H9 (cell line): Measurements from ENCODE around the gene KLC4. TPM values are rescaled to one million over a fixed set of nuclear protein-coding genes. Genes with fewer than 3 reads are reported as not detected.
A peak's percentile ranks its signal among the peaks of the same experiment; 100 is the strongest.
"Not testable (repeated sequence)": the region's sequence is repeated elsewhere in the genome, so short reads cannot be mapped to it uniquely, and the experiment has no call there.

Experiments used
- DNase-seq: peaks from one replicate; pipeline ENCODE4 v3.0.0-alpha.2; 2017
- H2AFZ ChIP-seq: one replicate; pipeline ENCODE4 v1.6.1; 2013; ENCODE audit warnings: mild to moderate bottlenecking, low read length, control low read depth, moderate library complexity
- H2AK5ac ChIP-seq: 2 replicates; pipeline ENCODE4 v1.6.1; 2013; ENCODE audit warnings: low read length, control low read depth, mixed read lengths; ENCODE audit not compliant: insufficient read length
- H2BK120ac ChIP-seq: one replicate; pipeline ENCODE4 v1.6.1; 2013; ENCODE audit warnings: low read depth, mild to moderate bottlenecking, low read length, control low read depth, inconsistent platforms; ENCODE audit not compliant: poor library complexity, severe bottlenecking
- H2BK12ac ChIP-seq: 2 replicates; pipeline ENCODE4 v1.6.1; 2013; ENCODE audit warnings: low read length, control low read depth, mixed read lengths, low read depth; ENCODE audit not compliant: insufficient read length
- H2BK15ac ChIP-seq: 2 replicates; pipeline ENCODE4 v1.6.1; 2013; ENCODE audit warnings: low read depth, low read length, control low read depth
- H2BK20ac ChIP-seq: one replicate; pipeline ENCODE4 v1.6.1; 2013; ENCODE audit warnings: low read depth, mild to moderate bottlenecking, low read length, control low read depth, inconsistent platforms; ENCODE audit not compliant: poor library complexity, severe bottlenecking
- H2BK5ac ChIP-seq: 2 replicates; pipeline ENCODE4 v1.6.1; 2013; ENCODE audit warnings: low read length, control low read depth, mixed read lengths; ENCODE audit not compliant: insufficient read length
- H3K14ac ChIP-seq: 2 replicates; pipeline ENCODE4 v1.6.1; 2013; ENCODE audit warnings: low read length, control low read depth; ENCODE audit not compliant: insufficient read depth
- H3K18ac ChIP-seq: 2 replicates; pipeline ENCODE4 v1.6.1; 2013; ENCODE audit warnings: low read depth, mild to moderate bottlenecking, mixed read lengths, low read length, control low read depth; ENCODE audit not compliant: insufficient read length
- H3K23ac ChIP-seq: 2 replicates; pipeline ENCODE4 v1.6.1; 2013; ENCODE audit warnings: low read length, control low read depth, mixed read lengths, low read depth; ENCODE audit not compliant: insufficient read length
- H3K23me2 ChIP-seq: 2 replicates; pipeline ENCODE4 v1.6.1; 2013; ENCODE audit warnings: low read depth, mild to moderate bottlenecking, mixed read lengths, low read length, control low read depth; ENCODE audit not compliant: insufficient read length, poor library complexity, severe bottlenecking
- H3K27ac ChIP-seq: 2 replicates; pipeline ENCODE4 v1.5.1; 2013; ENCODE audit warnings: low read length, control low read depth, mixed read lengths, low read depth; ENCODE audit not compliant: insufficient read length
- H3K27me3 ChIP-seq: 2 replicates; pipeline ENCODE4 v1.6.1; 2013; ENCODE audit warnings: low read length, control low read depth, inconsistent platforms; ENCODE audit not compliant: insufficient read depth
- H3K4ac ChIP-seq: 2 replicates; pipeline ENCODE4 v1.6.1; 2013; ENCODE audit warnings: low read depth, mild to moderate bottlenecking, control low read depth, inconsistent platforms, low read length, moderate library complexity
- H3K4me1 ChIP-seq: 2 replicates; pipeline ENCODE4 v1.6.1; 2013; ENCODE audit warnings: low read length, control low read depth, inconsistent platforms; ENCODE audit not compliant: insufficient read depth
- H3K4me2 ChIP-seq: 2 replicates; pipeline ENCODE4 v1.6.1; 2013; ENCODE audit warnings: low read length, control low read depth, mixed read lengths; ENCODE audit not compliant: insufficient read length, insufficient read depth
- H3K56ac ChIP-seq: 2 replicates; pipeline ENCODE4 v1.6.1; 2013; ENCODE audit warnings: low read depth, mild to moderate bottlenecking, mixed read lengths, low read length, control low read depth; ENCODE audit not compliant: insufficient read length
- H3K79me1 ChIP-seq: 2 replicates; pipeline ENCODE4 v1.6.1; 2013; ENCODE audit warnings: low read depth, mild to moderate bottlenecking, moderate library complexity, low read length, control low read depth, inconsistent platforms; ENCODE audit not compliant: insufficient read depth, poor library complexity, severe bottlenecking
- H3K79me2 ChIP-seq: 2 replicates; pipeline ENCODE4 v1.6.1; 2013; ENCODE audit warnings: low read length, control low read depth, inconsistent platforms; ENCODE audit not compliant: insufficient read depth
- H3K9ac ChIP-seq: 2 replicates; pipeline ENCODE4 v1.6.1; 2013; ENCODE audit warnings: low read length, control low read depth, mixed read lengths; ENCODE audit not compliant: insufficient read length; ENCODE audit errors: extremely low read depth
- H3K9me3 ChIP-seq: one replicate; pipeline ENCODE4 v1.6.1; 2013; ENCODE audit warnings: low read depth, low read length, inconsistent platforms; ENCODE audit not compliant: control insufficient read depth
- H3T11ph ChIP-seq: one replicate; pipeline ENCODE4 v1.6.1; 2013; ENCODE audit warnings: mild to moderate bottlenecking, low read length, control low read depth, inconsistent platforms
- H4K20me1 ChIP-seq: one replicate; pipeline ENCODE4 v1.6.1; 2013; ENCODE audit not compliant: control insufficient read depth, insufficient read length, insufficient read depth
- H4K5ac ChIP-seq: 2 replicates; pipeline ENCODE4 v1.6.1; 2013; ENCODE audit warnings: low read depth, mild to moderate bottlenecking, mixed read lengths, low read length, control low read depth; ENCODE audit not compliant: insufficient read length
- H4K8ac ChIP-seq: replicated peaks from 2 replicates; pipeline ENCODE4 v1.6.1; 2013; ENCODE audit warnings: low read length, control low read depth, mixed read lengths, low read depth; ENCODE audit not compliant: insufficient read length
- H4K91ac ChIP-seq: 2 replicates; pipeline ENCODE4 v1.6.1; 2013; ENCODE audit warnings: low read depth, mild to moderate bottlenecking, moderate library complexity, mixed read lengths, low read length, control low read depth; ENCODE audit not compliant: insufficient read length
- H3K27ac Mint-ChIP-seq, 3 experiments: 2 replicates in 2 of 3; 3 replicates in 1 of 3; pipeline ENCODE4 v1.8.0; 2020 to 2021; ENCODE audit warnings: mixed read lengths in 3 of 3, mild to moderate bottlenecking in 1 of 3, moderate library complexity in 1 of 3
- H3K27me3 Mint-ChIP-seq: 2 replicates; pipeline ENCODE4 v1.8.0; 2021; ENCODE audit warnings: low read depth, mild to moderate bottlenecking, moderate library complexity, mixed read lengths
- H3K36me3 Mint-ChIP-seq, 3 experiments: 2 replicates in 2 of 3; 3 replicates in 1 of 3; pipeline ENCODE4 v1.8.0; 2020 to 2021; ENCODE audit warnings: low read depth in 3 of 3, mixed read lengths in 3 of 3; ENCODE audit not compliant: insufficient read depth in 1 of 3
- H3K4me1 Mint-ChIP-seq, 2 experiments: 2 replicates each; pipeline ENCODE4 v1.8.0; 2020; ENCODE audit warnings: mixed read lengths in 2 of 2
- H3K4me3 Mint-ChIP-seq, 2 experiments: 2 replicates in 1 of 2; 3 replicates in 1 of 2; pipeline ENCODE4 v1.8.0; 2020 to 2021; ENCODE audit warnings: mild to moderate bottlenecking in 2 of 2, mixed read lengths in 2 of 2, moderate library complexity in 1 of 2
- H3K9me3 Mint-ChIP-seq, 2 experiments: 2 replicates in 1 of 2; 3 replicates in 1 of 2; pipeline ENCODE4 v1.8.0; 2020; ENCODE audit warnings: mild to moderate bottlenecking in 2 of 2, mixed read lengths in 2 of 2, moderate library complexity in 1 of 2
- WGBS: extraction: QIAGEN DNeasy Blood & Tissue Kit; methylation state at CpG from one replicate; pipeline ENCODE4 v1.1.7; 2013; ENCODE audit warnings: missing lambda C conversion rate, low lambda C conversion rate, mixed read lengths; ENCODE audit not compliant: insufficient read length; ENCODE audit errors: extremely low coverage; 5-methylcytosine and 5-hydroxymethylcytosine counted together
- total RNA-seq: library from RNA; stranded (reverse); gene quantifications from 2 replicates; pipeline ENCODE4 v1.2.1, GENCODE V29; 2021
- TF ChIP-seq, protein P1 (sequence below): fragments of 200-600 bp; sonication (generic); conservative IDR thresholded peaks from 3 replicates; pipeline ENCODE4 v1.8.0; 2021; ENCODE audit warnings: antibody characterized with exemption, mild to moderate bottlenecking

KLC4 gene
- total RNA-seq, 1 experiment from 2014 or later, result 29.7 TPM

DNA sequence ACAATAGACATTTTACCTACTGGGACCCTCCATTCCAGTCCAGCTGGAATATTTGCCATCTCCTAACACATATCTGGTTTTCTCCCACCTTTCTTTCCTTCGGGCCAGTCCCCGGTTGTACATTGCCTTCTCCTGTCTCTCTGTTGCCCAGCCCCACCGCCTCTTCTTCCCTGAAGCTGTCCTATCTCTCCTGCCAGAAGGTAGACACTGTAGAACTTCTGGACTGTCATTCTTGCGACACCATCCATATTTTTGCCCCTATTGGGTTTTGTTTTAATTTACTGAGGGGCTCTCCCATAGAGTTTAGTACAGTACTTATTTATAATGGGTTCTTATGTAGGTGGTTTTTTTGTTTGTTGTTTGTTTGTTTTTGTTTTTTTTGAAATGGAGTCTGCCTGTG is 21.6 kb downstream of the KLC4 start:
- no peak overlapping the region for H3K9ac ChIP-seq
- no peaks in the 10 kb centered on the region for H3K9me3 ChIP-seq
- no peak overlapping the region for H2BK12ac ChIP-seq
- Mint-ChIP-seq H3K36me3 (peaks cover 3 to 9% (median 4%) of the 10 kb centered on the region in 3 experiments; a peak in 5 of 7 replicates), H3K9me3 (no peaks in the 10 kb centered on the region), H3K4me3 (no peak overlapping the region), H3K27ac (peak overlapping the region in 1 of 3 experiments; percentile 6; a peak in 2 of 7 replicates), H3K27me3 (no peaks in the 10 kb centered on the region), H3K4me1 (peaks cover 33 to 36% of the 10 kb centered on the region in 2 experiments)
- no peak overlapping the region for H2BK120ac ChIP-seq
- no peak overlapping the region for H3K14ac ChIP-seq
- no peak overlapping the region for H4K5ac ChIP-seq
- peaks cover 10% of the 10 kb centered on the region for H3K23me2 ChIP-seq
- no peak overlapping the region for H3K27ac ChIP-seq
- H3K23ac ChIP-seq, result no peak overlapping the region
- H3K4me1 ChIP-seq, result peaks cover 7% of the 10 kb centered on the region; the same call in 1 of the 2 replicates
- H3K79me2 ChIP-seq, result peaks cover 29% of the 10 kb centered on the region; the same call in 1 of the 2 replicates
- no peak overlapping the region for H2AFZ ChIP-seq
- H2BK5ac ChIP-seq, result no peak overlapping the region
- no peak overlapping the region for H3K4ac ChIP-seq
- no peak overlapping the region for H3T11ph ChIP-seq
- H3K56ac ChIP-seq, result no peak overlapping the region
- H2BK15ac ChIP-seq, result no peak overlapping the region
- no peak overlapping the region for H2AK5ac ChIP-seq
- no peaks in the 10 kb centered on the region for H3K27me3 ChIP-seq
- no peak overlapping the region for H4K91ac ChIP-seq
- DNase-seq, result no peak
- H4K8ac ChIP-seq, result no peak overlapping the region
- no CpG with 5 or more reads among the region's 4 CpGs for WGBS
- no peak overlapping the region for H2BK20ac ChIP-seq
- TF ChIP-seq, protein P1, sequence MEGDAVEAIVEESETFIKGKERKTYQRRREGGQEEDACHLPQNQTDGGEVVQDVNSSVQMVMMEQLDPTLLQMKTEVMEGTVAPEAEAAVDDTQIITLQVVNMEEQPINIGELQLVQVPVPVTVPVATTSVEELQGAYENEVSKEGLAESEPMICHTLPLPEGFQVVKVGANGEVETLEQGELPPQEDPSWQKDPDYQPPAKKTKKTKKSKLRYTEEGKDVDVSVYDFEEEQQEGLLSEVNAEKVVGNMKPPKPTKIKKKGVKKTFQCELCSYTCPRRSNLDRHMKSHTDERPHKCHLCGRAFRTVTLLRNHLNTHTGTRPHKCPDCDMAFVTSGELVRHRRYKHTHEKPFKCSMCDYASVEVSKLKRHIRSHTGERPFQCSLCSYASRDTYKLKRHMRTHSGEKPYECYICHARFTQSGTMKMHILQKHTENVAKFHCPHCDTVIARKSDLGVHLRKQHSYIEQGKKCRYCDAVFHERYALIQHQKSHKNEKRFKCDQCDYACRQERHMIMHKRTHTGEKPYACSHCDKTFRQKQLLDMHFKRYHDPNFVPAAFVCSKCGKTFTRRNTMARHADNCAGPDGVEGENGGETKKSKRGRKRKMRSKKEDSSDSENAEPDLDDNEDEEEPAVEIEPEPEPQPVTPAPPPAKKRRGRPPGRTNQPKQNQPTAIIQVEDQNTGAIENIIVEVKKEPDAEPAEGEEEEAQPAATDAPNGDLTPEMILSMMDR, result no peak
- no peak overlapping the region for H3K4me2 ChIP-seq
- H3K18ac ChIP-seq, result no peak overlapping the region
- no peaks in the 10 kb centered on the region for H4K20me1 ChIP-seq
- peaks cover 11% of the 10 kb centered on the region for H3K79me1 ChIP-seq

DNA sequence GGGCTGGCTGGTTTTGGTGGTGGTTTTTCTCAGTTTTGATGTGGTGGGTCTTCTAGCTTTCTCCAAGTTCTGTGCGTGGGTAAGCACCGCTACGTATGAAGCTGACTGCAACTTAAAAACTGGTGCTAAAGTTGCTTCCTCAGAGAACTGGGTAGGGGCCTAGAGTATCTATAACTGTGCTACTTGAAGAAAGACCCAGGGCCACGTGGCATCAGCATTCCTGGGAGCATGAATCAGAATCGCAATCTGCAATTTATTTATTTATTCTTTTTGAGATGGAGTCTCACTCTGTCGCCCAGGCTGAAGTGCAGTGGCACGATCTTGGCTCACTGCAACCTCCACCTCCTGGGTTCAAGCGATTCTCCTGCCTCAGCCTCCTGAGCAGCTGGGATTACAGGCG is 22.5 kb downstream of the KLC4 start:
- WGBS, result no CpG with 5 or more reads among the region's 9 CpGs
- not testable (repeated sequence) for H3K27me3 Mint-ChIP-seq, H4K91ac ChIP-seq, H4K5ac ChIP-seq, H4K8ac ChIP-seq, H3K14ac ChIP-seq, H3K23me2 ChIP-seq, H2BK5ac ChIP-seq, H3K56ac ChIP-seq, H3K36me3 Mint-ChIP-seq, H3K4me1 ChIP-seq, H2AFZ ChIP-seq, H2BK120ac ChIP-seq, H2BK20ac ChIP-seq, H3K9ac ChIP-seq, H3K4ac ChIP-seq, H3K4me3 Mint-ChIP-seq, H2BK12ac ChIP-seq, H3T11ph ChIP-seq, H3K9me3 Mint-ChIP-seq, H3K27me3 ChIP-seq, H3K18ac ChIP-seq, H2BK15ac ChIP-seq, H3K9me3 ChIP-seq, H4K20me1 ChIP-seq, H3K27ac ChIP-seq, H2AK5ac ChIP-seq, H3K79me1 ChIP-seq, H3K23ac ChIP-seq, H3K4me2 ChIP-seq, DNase-seq
- Mint-ChIP-seq H3K27ac (peak overlapping the region in 1 of 3 experiments; percentile 92; a peak in 1 of 7 replicates), H3K4me1 (peaks cover 42 to 44% of the 10 kb centered on the region in 2 experiments)
- H3K79me2 ChIP-seq, result peaks cover 32% of the 10 kb centered on the region; the same call in 1 of the 2 replicates
